Keratinocyte (primary cell): ENCODE measurements around the gene SERPINA5. TPM values are rescaled to one million over a fixed set of nuclear protein-coding genes. Genes with fewer than 3 reads are reported as not detected.

Source experiments
- DNase-seq: peaks from one replicate; pipeline ENCODE4 v3.0.0-alpha.2; 2011; ENCODE audit warnings: low read depth, missing footprints, low spot score
- FAIRE-seq: peaks from 2 replicates; lab custom pipeline; 2011; peaks lifted over from hg19 to GRCh38; lab: Jason Lieb, UNC
- H2AFZ ChIP-seq: 2 replicates; pipeline ENCODE4 v1.6.0; 2012; ENCODE audit warnings: low read length, control low read depth, inconsistent platforms; ENCODE audit not compliant: control insufficient read depth
- H3K27ac ChIP-seq: 2 replicates; pipeline ENCODE4 v1.5.1; 2011; ENCODE audit warnings: low read length; ENCODE audit not compliant: control insufficient read depth, insufficient read depth
- H3K27me3 ChIP-seq: 3 replicates; pipeline ENCODE4 v1.6.0; 2011; ENCODE audit warnings: low read length; ENCODE audit not compliant: control insufficient read depth, insufficient read depth; ENCODE audit errors: extremely low read depth
- H3K36me3 ChIP-seq, 2 experiments: 2 replicates in 1 of 2; 3 replicates in 1 of 2; pipeline ENCODE4 v1.5.1; 2011; ENCODE audit warnings: low read length in 2 of 2, mild to moderate bottlenecking in 1 of 2; ENCODE audit not compliant: control insufficient read depth in 2 of 2, insufficient read depth in 2 of 2; ENCODE audit errors: extremely low read depth in 1 of 2
- H3K4me1 ChIP-seq: 3 replicates; pipeline ENCODE4 v1.5.1; 2011; ENCODE audit warnings: low read length; ENCODE audit not compliant: control insufficient read depth, insufficient read depth; ENCODE audit errors: extremely low read depth
- H3K4me2 ChIP-seq: 3 replicates; pipeline ENCODE4 v1.6.0; 2011; ENCODE audit warnings: low read depth, low read length; ENCODE audit not compliant: control insufficient read depth, insufficient read depth; ENCODE audit errors: extremely low read depth
- H3K4me3 ChIP-seq, 3 experiments: fragments of 200-600 bp in 1 of 3; sonication (generic) in 1 of 3; 2 replicates in 2 of 3; 3 replicates in 1 of 3; pipeline ENCODE4 v1.5.1; 2011 to 2016; ENCODE audit warnings: low read length in 3 of 3, mild to moderate bottlenecking in 3 of 3, control low read depth in 2 of 3, inconsistent platforms in 1 of 3, low read depth in 1 of 3, mixed read lengths in 1 of 3, mixed run types in 1 of 3, moderate library complexity in 1 of 3; ENCODE audit not compliant: control insufficient read depth in 2 of 3, insufficient read depth in 2 of 3; ENCODE audit errors: extremely low read depth in 1 of 3
- H3K79me2 ChIP-seq: 2 replicates; pipeline ENCODE4 v1.6.0; 2012; ENCODE audit warnings: low read length; ENCODE audit not compliant: control insufficient read depth, insufficient read depth
- H3K9ac ChIP-seq: 3 replicates; pipeline ENCODE4 v1.6.0; 2011; ENCODE audit warnings: low read length; ENCODE audit not compliant: control insufficient read depth, insufficient read depth; ENCODE audit errors: extremely low read depth
- H3K9me1 ChIP-seq: 3 replicates; pipeline ENCODE4 v1.6.0; 2011; ENCODE audit warnings: low read length; ENCODE audit not compliant: control insufficient read depth, insufficient read depth; ENCODE audit errors: extremely low read depth
- H3K9me3 ChIP-seq: 2 replicates; pipeline ENCODE4 v1.5.1; 2012; ENCODE audit warnings: low read depth, low read length; ENCODE audit not compliant: control insufficient read depth
- H4K20me1 ChIP-seq: 3 replicates; pipeline ENCODE4 v1.6.0; 2011; ENCODE audit warnings: low read length; ENCODE audit not compliant: control insufficient read depth, insufficient read depth; ENCODE audit errors: extremely low read depth
- EZH2 ChIP-seq: IDR thresholded peaks from one replicate; pipeline ENCODE4 v1.6.1; 2012; ENCODE audit warnings: inconsistent platforms, mild to moderate bottlenecking, low read length, moderate library complexity
- dilution Hi-C: fragments of 300-500 bp; cut with MboI; formaldehyde crosslinking; loops from one replicate; pipeline ENCODE4 v1.7.0; 2020; ENCODE audit warnings: low sequenced_read_pairs; ENCODE audit not compliant: extremely low pct_ligation_motif_present
- polyA plus RNA-seq, 5 experiments: library from polyadenylated mRNA; depleted of rRNA in 3 of 5; stranded (reverse) in 3 of 5; stranded (forward) in 1 of 5; unstranded in 1 of 5; fragments of >200 nt; gene quantifications; 1 replicate in 1 of 5; 2 replicates in 3 of 5; 3 replicates in 1 of 5; pipeline versions ENCODE4 v1.2.1 to v1.2.3, GENCODE V29; 2011 to 2012; ENCODE audit warnings: missing spikeins in 2 of 5, low read depth in 1 of 5, low replicate concordance in 1 of 5
- TF ChIP-seq, protein P1 (sequence below), 3 experiments: IDR thresholded peaks in 1 of 3; conservative IDR thresholded peaks in 1 of 3; optimal IDR thresholded peaks in 1 of 3; 2 replicates in 2 of 3; 3 replicates in 1 of 3; pipeline versions ENCODE3 to v1.5.1; 2011; ENCODE audit warnings: low read length in 3 of 3, mild to moderate bottlenecking in 3 of 3, moderate library complexity in 2 of 3, control low read depth in 1 of 3, inconsistent platforms in 1 of 3; ENCODE audit not compliant: insufficient read depth in 2 of 3; ENCODE audit errors: extremely low read depth in 1 of 3

SERPINA5 gene
- polyA plus RNA-seq, 1 donor (not counting 4 experiments of a cell fraction or from before 2014, with no cell fraction given) = not detected

DNA sequence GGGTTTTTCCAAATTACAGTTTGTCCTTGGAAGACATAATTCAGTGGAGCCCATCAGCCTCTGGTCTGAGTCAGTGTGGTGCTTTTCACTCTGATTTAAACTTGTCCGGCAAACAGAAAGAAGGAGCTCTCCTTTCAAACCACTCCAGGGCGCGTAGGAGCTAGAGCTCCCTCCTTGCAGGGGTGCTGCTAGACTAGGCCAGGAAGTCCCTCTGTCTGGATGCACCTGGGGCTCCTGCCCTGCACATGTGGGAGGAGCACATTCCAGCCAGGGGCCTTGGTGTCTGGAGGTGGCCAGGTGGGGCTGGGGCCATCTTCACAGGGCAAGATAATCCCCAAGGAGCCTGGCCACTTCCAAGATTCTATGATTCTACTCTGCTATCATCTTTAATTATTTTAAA is 34.0 kb downstream of the SERPINA5 start:
- Histone ChIP-seq H3K4me2 (no peak overlapping the region), H2AFZ (no peak overlapping the region), H3K9me1 (no peaks in the 10 kb centered on the region), H3K27me3 (no peaks in the 10 kb centered on the region), H3K4me1 (peaks cover 3% of the 10 kb centered on the region), H3K36me3 (no peaks in the 10 kb centered on the region), H3K9ac (no peak overlapping the region), H4K20me1 (no peaks in the 10 kb centered on the region), H3K4me3 (no peak overlapping the region), H3K79me2 (no peaks in the 10 kb centered on the region), H3K27ac (no peak overlapping the region), H3K9me3 (peaks cover 3% of the 10 kb centered on the region)
- FAIRE-seq (no peak), DNase-seq (no peak)
- dilution Hi-C loops = no loop called here
- TF ChIP-seq, protein P1, sequence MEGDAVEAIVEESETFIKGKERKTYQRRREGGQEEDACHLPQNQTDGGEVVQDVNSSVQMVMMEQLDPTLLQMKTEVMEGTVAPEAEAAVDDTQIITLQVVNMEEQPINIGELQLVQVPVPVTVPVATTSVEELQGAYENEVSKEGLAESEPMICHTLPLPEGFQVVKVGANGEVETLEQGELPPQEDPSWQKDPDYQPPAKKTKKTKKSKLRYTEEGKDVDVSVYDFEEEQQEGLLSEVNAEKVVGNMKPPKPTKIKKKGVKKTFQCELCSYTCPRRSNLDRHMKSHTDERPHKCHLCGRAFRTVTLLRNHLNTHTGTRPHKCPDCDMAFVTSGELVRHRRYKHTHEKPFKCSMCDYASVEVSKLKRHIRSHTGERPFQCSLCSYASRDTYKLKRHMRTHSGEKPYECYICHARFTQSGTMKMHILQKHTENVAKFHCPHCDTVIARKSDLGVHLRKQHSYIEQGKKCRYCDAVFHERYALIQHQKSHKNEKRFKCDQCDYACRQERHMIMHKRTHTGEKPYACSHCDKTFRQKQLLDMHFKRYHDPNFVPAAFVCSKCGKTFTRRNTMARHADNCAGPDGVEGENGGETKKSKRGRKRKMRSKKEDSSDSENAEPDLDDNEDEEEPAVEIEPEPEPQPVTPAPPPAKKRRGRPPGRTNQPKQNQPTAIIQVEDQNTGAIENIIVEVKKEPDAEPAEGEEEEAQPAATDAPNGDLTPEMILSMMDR (optimal IDR thresholded peaks at IDR 0.05 in 1 of 3, IDR thresholded peaks at IDR 0.05 in 1 of 3, conservative IDR thresholded peaks at IDR 0.05 in 1 of 3; ENCODE audit: extremely low read depth in 1 of 3, insufficient read depth in 2 of 3, low read length in 3 of 3) = no peak
- no peak for TF ChIP-seq EZH2

DNA sequence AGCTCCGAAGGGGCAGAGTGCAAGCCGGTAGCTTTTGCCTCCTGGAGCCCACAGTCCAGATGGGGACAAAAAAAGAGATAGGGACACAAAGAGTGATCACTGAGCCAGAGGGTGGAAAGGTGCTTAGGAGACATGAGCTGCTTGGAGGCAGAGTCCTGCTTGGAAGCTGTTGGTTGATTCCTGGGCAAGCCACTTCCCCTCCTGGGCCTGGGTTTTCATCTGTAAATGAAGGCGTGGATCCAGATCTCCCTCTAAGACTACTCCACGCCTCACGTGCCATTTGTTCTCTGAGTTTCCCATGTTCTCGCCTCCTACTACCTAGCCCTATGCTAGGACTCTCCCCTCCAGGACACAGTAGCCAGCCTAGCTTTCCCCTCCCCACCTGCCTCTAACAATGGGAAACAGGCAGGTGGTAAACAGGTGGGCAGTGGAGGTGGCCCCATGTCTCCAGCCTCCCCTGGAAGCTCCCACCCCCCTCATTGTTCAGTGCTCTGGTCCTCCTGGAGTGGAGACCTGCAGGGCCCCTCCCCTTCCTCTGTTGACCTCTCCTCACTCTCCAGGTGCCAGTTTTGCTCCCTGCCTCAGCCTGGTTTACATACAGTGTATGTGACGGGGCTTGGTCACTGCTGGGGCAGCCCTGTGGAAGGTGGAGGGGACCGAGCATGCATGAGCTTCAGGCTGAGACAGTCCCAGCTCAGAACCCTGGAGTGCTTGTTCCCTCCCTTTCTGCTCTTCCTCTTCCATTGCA is 34.8 kb downstream of the SERPINA5 start:
- Histone ChIP-seq H3K9me3 (peaks cover 3% of the 10 kb centered on the region), H2AFZ (no peak overlapping the region), H3K27ac (no peak overlapping the region), H3K27me3 (no peaks in the 10 kb centered on the region), H4K20me1 (no peaks in the 10 kb centered on the region), H3K9me1 (no peaks in the 10 kb centered on the region), H3K4me1 (peaks cover 3% of the 10 kb centered on the region), H3K9ac (no peak overlapping the region), H3K79me2 (no peaks in the 10 kb centered on the region), H3K4me2 (no peak overlapping the region), H3K36me3 (no peaks in the 10 kb centered on the region), H3K4me3 (no peak overlapping the region)
- no peak for TF ChIP-seq EZH2
- dilution Hi-C loops = no loop called here
- DNase-seq (no peak), FAIRE-seq (no peak)
